ENCODE measurements around the gene HS6ST3.

Gene HS6ST3

GRCh38 chr13:96421314-96421713 is 331.4 kb downstream of the HS6ST3 start:
- H3K9me3 Mint-ChIP-seq: peaks cover 26% of the 10 kb centered on the region
- no peak overlapping the region for H3K4me3 Mint-ChIP-seq
- H3K27me3 Mint-ChIP-seq (ENCODE audit: low read depth): no peaks in the 10 kb centered on the region
- no peak for DNase-seq (ENCODE audit: low spot score)
- H3K4me1 Mint-ChIP-seq (ENCODE audit: low read depth): no peaks in the 10 kb centered on the region
- no peaks in the 10 kb centered on the region for H3K36me3 Mint-ChIP-seq (ENCODE audit: low read depth)
- no peak overlapping the region for H3K27ac Mint-ChIP-seq

- peaks cover 22% of the 10 kb centered on the region for H3K9me3 Mint-ChIP-seq
- DNase-seq (ENCODE audit: low spot score): no peak
- H3K27me3 Mint-ChIP-seq (ENCODE audit: low read depth): no peaks in the 10 kb centered on the region
- H3K4me1 Mint-ChIP-seq (ENCODE audit: low read depth): no peaks in the 10 kb centered on the region
- no peaks in the 10 kb centered on the region for H3K36me3 Mint-ChIP-seq (ENCODE audit: low read depth)
- H3K27ac Mint-ChIP-seq: no peak overlapping the region
- no peak overlapping the region for H3K4me3 Mint-ChIP-seq
Observed at GRCh38 chr13:96422002-96422401, 332.1 kb downstream of the HS6ST3 start.

GRCh38 chr13:96426167-96426566 is 336.3 kb downstream of the HS6ST3 start:
- DNase-seq (ENCODE audit: low spot score): no peak
- no peak overlapping the region for H3K4me3 Mint-ChIP-seq
- no peaks in the 10 kb centered on the region for H3K27me3 Mint-ChIP-seq (ENCODE audit: low read depth)
- no peaks in the 10 kb centered on the region for H3K4me1 Mint-ChIP-seq (ENCODE audit: low read depth)
- H3K36me3 Mint-ChIP-seq (ENCODE audit: low read depth): no peaks in the 10 kb centered on the region
- no peak overlapping the region for H3K27ac Mint-ChIP-seq
- peaks cover 37% of the 10 kb centered on the region for H3K9me3 Mint-ChIP-seq

GRCh38 chr13:96428911-96429310 is 339.0 kb downstream of the HS6ST3 start:
- Mint-ChIP-seq H3K4me3 (no peak overlapping the region), H3K4me1 (ENCODE audit: low read depth) (no peaks in the 10 kb centered on the region), H3K36me3 (ENCODE audit: low read depth) (no peaks in the 10 kb centered on the region), H3K9me3 (peaks cover 40% of the 10 kb centered on the region), H3K27ac (no peak overlapping the region), H3K27me3 (ENCODE audit: low read depth) (no peaks in the 10 kb centered on the region)
- DNase-seq (ENCODE audit: low spot score): no peak

- no peaks in the 10 kb centered on the region for H3K27me3 Mint-ChIP-seq (ENCODE audit: low read depth)
- DNase-seq (ENCODE audit: low spot score): no peak
- no peak overlapping the region for H3K27ac Mint-ChIP-seq
- no peaks in the 10 kb centered on the region for H3K36me3 Mint-ChIP-seq (ENCODE audit: low read depth)
- H3K9me3 Mint-ChIP-seq: peaks cover 53% of the 10 kb centered on the region
- no peak overlapping the region for H3K4me3 Mint-ChIP-seq
- H3K4me1 Mint-ChIP-seq (ENCODE audit: low read depth): no peaks in the 10 kb centered on the region
Observed at GRCh38 chr13:96431044-96431581, 341.2 kb downstream of the HS6ST3 start.

GRCh38 chr13:96444676-96445075 is 354.8 kb downstream of the HS6ST3 start:
- no peaks in the 10 kb centered on the region for H3K27me3 Mint-ChIP-seq (ENCODE audit: low read depth)
- DNase-seq (ENCODE audit: low spot score): no peak
- peaks cover 19% of the 10 kb centered on the region for H3K9me3 Mint-ChIP-seq
- no peaks in the 10 kb centered on the region for H3K36me3 Mint-ChIP-seq (ENCODE audit: low read depth)
- H3K4me1 Mint-ChIP-seq (ENCODE audit: low read depth): no peaks in the 10 kb centered on the region
- H3K27ac Mint-ChIP-seq: no peak overlapping the region
- H3K4me3 Mint-ChIP-seq: no peak overlapping the region

- peaks cover 4% of the 10 kb centered on the region for H3K9me3 Mint-ChIP-seq
- H3K27ac Mint-ChIP-seq: no peak overlapping the region
- no peak overlapping the region for H3K4me3 Mint-ChIP-seq
- H3K36me3 Mint-ChIP-seq (ENCODE audit: low read depth): no peaks in the 10 kb centered on the region
- H3K27me3 Mint-ChIP-seq (ENCODE audit: low read depth): no peaks in the 10 kb centered on the region
- no peak for DNase-seq (ENCODE audit: low spot score)
- H3K4me1 Mint-ChIP-seq (ENCODE audit: low read depth): no peaks in the 10 kb centered on the region
Observed at GRCh38 chr13:96449920-96450319, 360.0 kb downstream of the HS6ST3 start.

- DNase-seq (ENCODE audit: low spot score): no peak
- no peaks in the 10 kb centered on the region for H3K4me1 Mint-ChIP-seq (ENCODE audit: low read depth)
- no peak overlapping the region for H3K27ac Mint-ChIP-seq
- H3K36me3 Mint-ChIP-seq (ENCODE audit: low read depth): no peaks in the 10 kb centered on the region
- H3K4me3 Mint-ChIP-seq: no peak overlapping the region
- H3K27me3 Mint-ChIP-seq (ENCODE audit: low read depth): no peaks in the 10 kb centered on the region
- peaks cover 4% of the 10 kb centered on the region for H3K9me3 Mint-ChIP-seq
Observed at GRCh38 chr13:96450326-96451020, 360.6 kb downstream of the HS6ST3 start.

- DNase-seq (ENCODE audit: low spot score): no peak
- H3K9me3 Mint-ChIP-seq: peaks cover 3% of the 10 kb centered on the region
Observed at GRCh38 chr13:96454466-96454865, 364.6 kb downstream of the HS6ST3 start.

GRCh38 chr13:96460609-96461008 is 370.7 kb downstream of the HS6ST3 start:
- Mint-ChIP-seq H3K27ac (no peak overlapping the region), H3K4me1 (ENCODE audit: low read depth) (no peaks in the 10 kb centered on the region), H3K9me3 (peaks cover 8% of the 10 kb centered on the region), H3K4me3 (no peak overlapping the region), H3K36me3 (ENCODE audit: low read depth) (no peaks in the 10 kb centered on the region), H3K27me3 (ENCODE audit: low read depth) (no peaks in the 10 kb centered on the region)
- no peak for DNase-seq (ENCODE audit: low spot score)

More at GRCh38 chr13:96454466-96454865, 364.6 kb downstream of the HS6ST3 start:
- Mint-ChIP-seq H3K27me3 (ENCODE audit: low read depth) (no peaks in the 10 kb centered on the region), H3K4me3 (no peak overlapping the region), H3K4me1 (ENCODE audit: low read depth) (no peaks in the 10 kb centered on the region), H3K27ac (no peak overlapping the region), H3K36me3 (ENCODE audit: low read depth) (no peaks in the 10 kb centered on the region)

GRCh38 chr13:96473526-96474180 is 383.7 kb downstream of the HS6ST3 start:
- no peak for DNase-seq (ENCODE audit: low spot score)
- Mint-ChIP-seq H3K36me3 (ENCODE audit: low read depth) (no peaks in the 10 kb centered on the region), H3K27me3 (ENCODE audit: low read depth) (no peaks in the 10 kb centered on the region), H3K27ac (no peak overlapping the region), H3K4me3 (no peak overlapping the region), H3K4me1 (ENCODE audit: low read depth) (no peaks in the 10 kb centered on the region), H3K9me3 (peaks cover 30% of the 10 kb centered on the region)

GRCh38 chr13:96474181-96474557 is 384.3 kb downstream of the HS6ST3 start:
- peaks cover 35% of the 10 kb centered on the region for H3K9me3 Mint-ChIP-seq
- H3K36me3 Mint-ChIP-seq (ENCODE audit: low read depth): no peaks in the 10 kb centered on the region
- no peak for DNase-seq (ENCODE audit: low spot score)
- H3K27ac Mint-ChIP-seq: no peak overlapping the region
- H3K4me1 Mint-ChIP-seq (ENCODE audit: low read depth): no peaks in the 10 kb centered on the region
- no peak overlapping the region for H3K4me3 Mint-ChIP-seq
- H3K27me3 Mint-ChIP-seq (ENCODE audit: low read depth): no peaks in the 10 kb centered on the region

GRCh38 chr13:96475103-96475502 is 385.2 kb downstream of the HS6ST3 start:
- H3K4me1 Mint-ChIP-seq (ENCODE audit: low read depth): no peaks in the 10 kb centered on the region
- H3K36me3 Mint-ChIP-seq (ENCODE audit: low read depth): no peaks in the 10 kb centered on the region
- no peak overlapping the region for H3K27ac Mint-ChIP-seq
- no peak for DNase-seq (ENCODE audit: low spot score)
- H3K4me3 Mint-ChIP-seq: no peak overlapping the region
- no peaks in the 10 kb centered on the region for H3K27me3 Mint-ChIP-seq (ENCODE audit: low read depth)
- peaks cover 33% of the 10 kb centered on the region for H3K9me3 Mint-ChIP-seq

GRCh38 chr13:96481482-96481881 is 391.6 kb downstream of the HS6ST3 start:
- Mint-ChIP-seq H3K27me3 (ENCODE audit: low read depth) (no peaks in the 10 kb centered on the region), H3K4me1 (ENCODE audit: low read depth) (no peaks in the 10 kb centered on the region), H3K36me3 (ENCODE audit: low read depth) (no peaks in the 10 kb centered on the region), H3K4me3 (no peak overlapping the region), H3K9me3 (peaks cover 21% of the 10 kb centered on the region), H3K27ac (no peak overlapping the region)
- DNase-seq (ENCODE audit: low spot score): no peak
